ENCODE measurements around the gene PLEKHG4.

PLEKHG4 gene

GRCh38 chr16:67265834-67266233, 13.5 kb upstream of the PLEKHG4 start:
- no peak for DNase-seq

GRCh38 chr16:67268136-67268579, 11.2 kb upstream of the PLEKHG4 start:
- no peak for DNase-seq

DNA sequence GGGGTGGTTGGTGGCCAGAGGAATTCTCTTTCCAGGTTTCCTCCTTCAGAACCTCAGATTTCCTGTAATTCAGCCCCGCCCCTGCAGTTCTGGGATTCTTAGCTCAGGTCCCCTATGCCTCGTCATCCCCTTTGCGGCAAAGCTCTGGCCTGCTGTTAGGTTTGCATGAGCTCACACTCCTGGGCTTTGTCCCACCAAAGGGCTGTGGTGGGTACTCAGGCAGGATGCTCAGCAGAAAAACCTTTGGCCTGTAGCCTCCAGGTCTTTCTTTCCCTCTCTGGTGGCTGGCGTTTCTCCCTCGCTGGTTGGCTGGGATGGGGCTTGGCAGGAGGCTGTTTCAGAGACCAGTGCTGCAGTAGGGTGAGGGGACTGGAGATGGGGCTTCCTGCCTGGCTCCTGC, 9.6 kb upstream of the PLEKHG4 start:
- no peak for DNase-seq

DNA sequence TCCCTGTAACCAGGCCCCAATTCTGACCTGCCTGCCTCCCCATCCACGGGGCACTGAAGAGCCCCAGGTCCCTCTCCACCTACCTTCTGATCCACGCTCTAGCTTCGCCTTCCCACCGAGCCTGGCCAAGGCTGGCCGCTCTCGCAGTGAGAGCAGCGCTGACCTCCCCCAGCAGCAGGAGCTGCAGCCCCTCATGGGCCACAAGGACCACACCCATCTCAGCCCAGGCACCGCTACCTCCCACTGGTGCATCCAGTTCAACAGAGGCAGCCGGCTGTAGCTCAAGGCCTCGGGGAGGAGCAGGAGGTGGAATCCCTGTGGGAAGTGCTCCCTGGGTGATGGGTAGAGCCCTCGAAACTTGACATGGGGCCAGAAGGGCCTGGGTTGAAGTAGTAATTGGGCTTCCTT, 8.4 kb upstream of the PLEKHG4 start:
- no peak for DNase-seq

GRCh38 chr16:67271446-67271845, 7.9 kb upstream of the PLEKHG4 start:
- no peak for DNase-seq

DNA sequence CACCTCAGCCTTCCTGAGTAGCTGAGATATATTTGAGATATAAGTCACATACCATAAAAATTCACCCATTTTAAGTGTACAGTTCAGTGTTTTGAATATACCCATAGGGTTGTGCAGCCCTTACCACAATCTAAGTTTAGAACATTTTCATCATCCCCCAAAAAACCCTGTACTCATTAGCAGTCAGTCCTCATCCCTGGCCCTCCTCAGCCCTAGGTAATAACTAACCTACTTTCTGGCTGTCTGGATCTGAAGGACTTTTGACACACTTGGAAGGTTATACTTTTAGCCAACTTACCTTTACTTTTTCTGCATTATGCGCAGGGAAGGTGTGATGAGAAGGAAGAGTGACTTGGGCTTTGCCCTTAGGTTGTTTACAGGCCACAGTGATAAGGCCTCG, 4.0 kb upstream of the PLEKHG4 start:
- no peak for DNase-seq

DNA sequence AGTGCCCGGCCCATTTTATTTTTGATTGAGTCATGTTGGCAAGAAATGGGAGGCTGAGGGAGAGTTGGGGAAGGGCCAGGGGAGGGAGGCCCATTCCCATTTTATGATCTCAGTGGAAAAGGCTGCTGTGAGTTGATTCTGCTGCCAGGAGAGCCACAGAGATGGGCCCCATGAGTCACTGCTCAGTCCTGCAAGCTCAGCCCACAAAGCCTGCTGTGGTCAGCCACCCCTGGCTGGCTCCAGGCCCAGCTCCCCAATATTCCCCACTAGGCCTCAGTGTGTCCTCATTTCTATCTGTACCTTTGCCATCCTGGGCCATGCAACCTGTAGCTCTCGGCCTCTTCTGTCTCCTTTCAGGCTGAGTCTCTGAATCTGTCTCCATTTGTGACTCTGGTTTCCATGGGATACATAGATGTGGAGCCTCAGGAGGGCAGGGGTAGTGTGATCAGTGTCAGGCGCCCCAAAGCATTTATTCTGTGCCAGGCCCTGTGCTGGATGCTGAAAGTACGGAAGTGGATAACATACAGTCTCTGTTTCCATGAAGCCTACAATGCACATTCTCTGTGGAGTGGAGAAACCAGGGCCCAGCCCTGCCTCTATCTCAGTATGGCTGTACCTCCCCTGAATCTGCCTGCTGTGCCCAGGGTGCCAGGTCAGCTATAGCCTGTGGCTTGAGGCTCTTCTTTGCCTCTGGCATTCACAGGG, 1.9 kb upstream of the PLEKHG4 start:
- no peak for DNase-seq

GRCh38 chr16:67277999-67278772, 1.1 kb upstream of the PLEKHG4 start:
- DNase-seq, result no peak

DNA sequence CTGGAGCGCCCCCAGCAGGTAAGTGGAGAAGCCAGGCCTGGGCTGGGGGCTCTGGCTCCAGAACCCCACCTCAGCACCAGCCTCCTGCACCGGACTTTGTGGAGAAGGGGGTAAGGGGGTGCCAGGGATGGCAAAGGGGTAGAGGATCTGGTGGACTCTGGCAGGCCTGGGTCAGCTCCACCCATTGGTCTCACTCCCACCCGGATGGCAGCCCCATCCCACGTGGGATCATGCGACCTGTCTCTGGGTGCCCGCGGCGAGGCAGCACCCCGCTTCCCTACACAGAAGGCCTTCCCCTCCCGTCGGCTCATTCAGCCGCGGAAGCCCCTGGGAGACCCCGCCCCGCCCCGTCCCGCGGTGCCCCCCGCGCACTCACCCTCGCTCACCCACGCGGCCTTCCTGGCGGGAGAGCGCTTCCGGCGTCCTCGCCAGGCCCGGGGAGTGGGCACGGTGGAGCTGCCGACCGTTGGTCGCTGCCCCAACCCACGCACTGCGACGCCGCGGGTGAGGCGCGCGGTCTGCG, 498 bp upstream of the PLEKHG4 start:
- no peak for DNase-seq

DNA sequence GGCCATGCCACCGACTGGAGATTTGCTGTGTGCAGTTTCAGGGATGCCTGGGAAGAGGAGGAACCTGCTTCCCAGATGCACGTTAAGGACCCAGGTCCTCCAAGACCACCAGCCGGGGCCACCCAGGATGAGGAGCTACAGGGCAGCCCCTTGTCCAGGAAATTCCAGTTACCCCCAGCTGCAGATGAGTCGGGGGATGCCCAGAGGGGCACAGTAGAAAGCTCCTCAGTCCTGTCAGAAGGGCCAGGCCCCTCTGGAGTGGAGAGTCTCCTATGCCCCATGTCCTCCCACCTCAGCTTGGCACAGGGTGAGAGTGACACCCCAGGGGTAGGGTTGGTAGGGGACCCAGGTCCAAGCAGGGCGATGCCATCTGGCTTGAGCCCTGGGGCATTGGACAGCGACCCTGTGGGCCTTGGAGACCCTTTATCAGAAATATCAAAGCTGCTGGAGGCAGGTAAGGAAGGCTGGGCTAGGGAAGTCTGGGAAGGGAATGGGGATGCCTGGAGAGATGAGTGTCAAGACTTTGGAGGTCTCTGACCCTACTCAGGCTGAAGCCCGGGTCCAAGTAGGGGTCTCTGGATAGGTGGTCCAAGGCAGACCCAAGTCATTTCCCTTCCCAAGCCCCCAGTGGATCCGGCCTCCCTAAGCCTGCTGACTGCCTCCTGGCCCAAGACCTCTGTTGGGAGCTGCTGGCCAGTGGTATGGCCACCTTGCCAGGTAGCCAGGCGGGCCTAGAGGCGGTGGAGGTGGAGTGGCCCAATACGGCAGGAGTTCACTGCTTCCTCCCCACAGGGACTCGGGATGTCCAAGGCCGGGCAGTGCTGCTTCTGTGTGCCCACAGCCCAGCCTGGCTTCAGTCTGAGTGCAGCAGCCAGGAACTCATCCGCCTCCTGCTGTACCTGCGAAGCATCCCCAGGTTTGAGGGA, 1.0 kb downstream of the PLEKHG4 start:
- DNase-seq, result no peak

GRCh38 chr16:67281536-67282446, 2.5 kb downstream of the PLEKHG4 start:
- DNase-seq, result no peak

DNA sequence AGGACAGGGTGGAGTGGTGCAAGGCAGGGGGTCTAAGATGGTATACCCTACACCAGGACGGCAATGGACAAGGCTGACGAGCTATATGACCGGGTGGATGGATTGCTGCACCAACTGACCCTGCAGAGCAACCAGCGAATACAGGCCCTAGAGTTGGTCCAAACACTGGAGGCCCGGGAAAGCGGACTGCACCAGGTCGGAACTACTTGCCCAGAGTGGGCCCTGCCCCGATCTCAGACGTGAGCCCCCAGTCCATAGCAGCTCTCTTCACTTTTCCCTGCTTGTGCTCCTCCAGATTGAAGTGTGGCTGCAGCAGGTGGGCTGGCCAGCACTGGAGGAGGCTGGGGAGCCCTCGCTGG, 3.1 kb downstream of the PLEKHG4 start:
- DNase-seq, result no peak

DNA sequence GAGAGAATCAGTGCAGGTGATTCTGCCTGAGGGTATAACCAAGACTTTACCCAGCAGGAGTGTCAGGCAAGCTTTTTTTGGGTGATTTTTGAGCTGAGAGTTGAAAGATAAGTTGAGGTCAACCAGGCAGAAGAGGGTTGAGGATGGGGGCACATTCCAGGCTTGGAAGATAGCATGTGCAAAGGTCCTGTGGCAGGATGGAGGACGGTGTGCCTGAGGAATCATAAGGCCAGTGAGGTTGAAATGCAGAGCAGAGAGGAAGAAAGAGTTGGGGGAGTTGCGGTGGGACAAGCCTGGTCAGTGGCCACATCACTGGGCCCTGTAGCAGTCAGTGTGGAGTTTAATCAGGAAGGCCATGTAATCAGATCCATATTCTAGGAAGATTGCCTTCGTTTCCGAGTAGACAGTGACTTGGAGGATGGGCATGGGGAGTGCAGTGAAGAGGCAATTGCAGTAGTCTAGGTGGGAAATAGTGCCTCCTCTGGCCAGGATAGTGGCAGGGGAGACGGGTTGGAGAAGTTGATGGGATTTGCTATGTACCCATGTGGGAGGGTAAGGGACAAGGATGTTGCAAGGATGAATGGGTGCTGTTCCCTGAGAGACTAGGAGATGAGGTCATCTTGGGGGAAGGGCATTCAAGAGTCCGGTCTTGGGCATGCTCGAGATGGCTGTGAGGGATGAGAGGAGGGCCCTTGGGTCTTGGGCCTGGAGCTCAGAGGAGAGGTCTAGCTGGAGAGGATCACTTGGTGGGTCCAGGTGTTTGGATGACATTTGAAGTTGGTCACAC, 3.9 kb downstream of the PLEKHG4 start:
- no peak for DNase-seq

GRCh38 chr16:67283826-67284555, 4.7 kb downstream of the PLEKHG4 start:
- no peak for DNase-seq

DNA sequence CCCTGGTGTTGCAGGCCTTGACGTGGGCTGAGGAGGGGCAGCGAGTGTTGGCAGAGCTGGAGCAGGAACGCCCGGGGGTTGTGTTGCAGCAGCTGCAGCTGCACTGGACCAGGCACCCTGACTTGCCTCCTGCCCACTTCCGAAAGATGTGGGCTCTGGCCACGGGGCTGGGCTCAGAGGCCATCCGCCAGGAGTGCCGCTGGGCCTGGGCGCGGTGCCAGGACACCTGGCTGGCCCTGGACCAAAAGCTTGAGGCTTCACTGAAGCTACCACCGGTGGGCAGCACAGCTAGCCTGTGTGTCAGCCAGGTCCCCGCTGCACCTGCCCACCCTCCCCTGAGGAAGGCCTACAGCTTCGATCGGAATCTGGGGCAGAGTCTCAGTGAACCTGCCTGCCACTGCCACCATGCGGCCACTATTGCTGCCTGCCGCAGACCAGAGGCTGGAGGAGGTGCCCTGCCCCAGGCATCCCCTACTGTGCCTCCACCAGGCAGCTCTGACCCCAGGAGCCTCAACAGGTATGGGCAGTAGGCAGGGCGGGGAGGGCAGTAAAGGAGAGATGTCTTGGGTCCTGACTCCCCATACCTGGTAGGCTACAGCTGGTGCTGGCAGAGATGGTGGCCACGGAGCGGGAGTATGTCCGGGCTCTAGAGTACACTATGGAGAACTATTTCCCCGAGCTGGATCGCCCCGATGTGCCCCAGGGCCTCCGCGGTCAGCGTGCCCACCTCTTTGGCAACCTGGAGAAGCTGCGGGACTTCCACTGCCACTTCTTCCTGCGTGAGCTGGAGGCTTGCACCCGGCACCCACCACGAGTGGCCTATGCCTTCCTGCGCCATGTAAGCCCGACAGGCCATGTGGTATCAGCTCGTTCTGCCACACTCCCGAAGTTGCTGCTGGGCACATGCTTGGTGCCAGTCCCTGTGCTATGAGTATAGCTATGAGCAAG, 5.6 kb downstream of the PLEKHG4 start:
- DNase-seq, result no peak

DNA sequence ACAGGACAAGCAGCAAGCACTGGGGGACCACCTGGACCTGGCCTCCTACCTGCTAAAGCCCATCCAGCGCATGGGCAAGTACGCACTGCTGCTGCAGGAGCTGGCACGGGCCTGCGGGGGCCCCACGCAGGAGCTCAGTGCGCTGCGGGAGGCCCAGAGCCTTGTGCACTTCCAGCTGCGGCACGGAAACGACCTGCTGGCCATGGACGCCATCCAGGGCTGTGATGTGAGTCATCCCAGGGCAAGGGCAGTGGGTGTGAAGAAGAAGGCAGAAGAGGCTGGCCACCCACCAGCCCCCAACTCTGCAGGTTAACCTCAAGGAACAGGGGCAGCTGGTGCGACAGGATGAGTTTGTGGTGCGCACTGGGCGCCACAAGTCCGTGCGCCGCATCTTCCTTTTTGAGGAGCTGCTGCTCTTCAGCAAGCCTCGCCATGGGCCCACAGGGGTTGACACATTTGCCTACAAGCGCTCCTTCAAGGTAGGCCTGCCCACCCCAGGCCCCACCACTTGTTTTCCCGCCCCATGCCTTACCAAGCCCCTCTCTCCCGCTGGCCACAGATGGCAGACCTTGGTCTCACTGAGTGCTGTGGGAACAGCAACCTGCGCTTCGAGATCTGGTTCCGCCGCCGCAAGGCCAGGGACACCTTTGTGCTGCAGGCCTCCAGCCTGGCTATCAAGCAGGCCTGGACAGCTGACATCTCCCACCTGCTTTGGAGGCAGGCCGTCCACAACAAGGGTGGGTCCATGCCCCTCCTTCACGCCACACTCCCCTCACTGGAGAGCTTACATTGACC, 7.3 kb downstream of the PLEKHG4 start:
- DNase-seq, result no peak

GRCh38 chr16:67287960-67288359, 8.6 kb downstream of the PLEKHG4 start:
- no peak for DNase-seq

DNA sequence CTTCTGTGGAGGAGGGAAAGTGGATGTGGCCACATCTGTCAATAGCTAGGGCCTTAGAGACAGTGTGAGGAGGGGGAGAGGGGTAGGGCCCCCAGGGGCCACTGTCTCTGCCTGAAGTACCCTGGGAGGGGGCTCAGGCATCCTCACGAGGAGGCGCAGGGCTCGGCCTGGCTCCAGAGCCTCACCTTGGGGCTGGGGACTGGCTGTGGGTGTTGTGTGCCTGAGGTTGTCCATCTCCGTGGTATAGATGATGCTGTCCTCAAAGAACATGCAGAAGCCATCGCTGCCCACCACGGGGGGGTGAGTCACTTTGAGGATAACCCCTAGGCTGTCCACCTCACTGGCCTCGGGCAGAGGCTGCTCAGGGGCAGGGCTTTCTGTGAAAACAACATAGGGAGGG, 12.1 kb downstream of the PLEKHG4 start:
- DNase-seq, result no peak

Data from cortex of kidney (tissue), 1 donor.